ENCODE data around the gene CLDND2. TPM values are rescaled to one million over a fixed set of nuclear protein-coding genes. Genes with fewer than 3 reads are reported as not detected.

CLDND2 gene
- total and polyA plus RNA-seq, 10 of the 15 experiments (the other 5 are each of a cell fraction or from before 2014, with no cell fraction given), result 0.24 to 7.1 (median 1.8) TPM; not detected in 1

- ChIA-PET POLR2A (no interaction called here), RAD21 (ENCODE audit: unreplicated experiment) (no interaction called here), CTCF (no interaction called here), SMC1A (ENCODE audit: uncharacterized antibody, unreplicated experiment) (interaction anchor here (1.7 kb wide), 1 partner anchor 13 kb away, joined by 4 read pairs; no protein-coding TSS in a partner anchor)
- Histone ChIP-seq H3K9ac (ENCODE audit: control insufficient read depth, insufficient read depth, low read length) (no peak overlapping the region), H3K4me3 (no peak overlapping the region), H3K27me3 (replicated peaks in 1 of 2; ENCODE audit: control insufficient read depth in 2 of 2, insufficient read depth in 2 of 2, low read length in 1 of 2) (no peaks in the 10 kb centered on the region), H4K20me1 (ENCODE audit: control insufficient read depth, insufficient read depth) (no peaks in the 10 kb centered on the region), H3K36me3 (ENCODE audit: control insufficient read depth in 2 of 2, insufficient read depth in 2 of 2, low read length in 1 of 2) (peaks cover 0 to 4% of the 10 kb centered on the region in 2 experiments; a peak in 1 of 4 replicates), H3K27ac (ENCODE audit: control insufficient read depth, insufficient read depth) (no peak overlapping the region), H3K79me2 (ENCODE audit: control insufficient read depth, insufficient read depth, low read length) (no peaks in the 10 kb centered on the region), H3K4me2 (ENCODE audit: control insufficient read depth, insufficient read depth) (no peak overlapping the region), H3K4me1 (ENCODE audit: control insufficient read depth, insufficient read depth, low read length) (no peaks in the 10 kb centered on the region), H2AFZ (ENCODE audit: control insufficient read depth, low read depth, low read length) (no peak overlapping the region), H3K9me3 (replicated peaks; ENCODE audit: control insufficient read depth, insufficient read depth, low read length) (no peaks in the 10 kb centered on the region)
- in situ Hi-C loops (cut with MboI) (loop anchor here (25.0 kb wide), 1 partner anchor 1016 kb away; the partner anchor contains the start of gene KCNC3), intact Hi-C loops (cut with micrococcal nuclease; ENCODE audit: unreplicated experiment) (no loop called here)
- ATAC-seq, result no peak
- TF ChIP-seq EGR1 (IDR thresholded peaks at IDR 0.05; ENCODE audit: borderline replicate concordance in 1 of 2, low read depth in 2 of 2, low read length in 2 of 2) (no peak), NFXL1 (IDR thresholded peaks at IDR 0.05; ENCODE audit: borderline replicate concordance) (no peak), POU2F2 (IDR thresholded peaks at IDR 0.05; ENCODE audit: borderline replicate concordance, low read depth, low read length) (no peak), BCL3 (IDR thresholded peaks at IDR 0.05; ENCODE audit: borderline replicate concordance, insufficient read depth, low read depth, low read length, poor library complexity, severe bottlenecking) (no peak), MEF2B (IDR thresholded peaks at IDR 0.05; ENCODE audit: partially characterized antibody, poor library complexity, severe bottlenecking) (no peak), MTA3 (IDR thresholded peaks at IDR 0.05; ENCODE audit: borderline replicate concordance, low read length) (no peak), ZNF384 (IDR thresholded peaks at IDR 0.05; ENCODE audit: borderline replicate concordance, low read depth, low read length) (no peak), FOXK2 (IDR thresholded peaks at IDR 0.05) (no peak), FOXM1 (IDR thresholded peaks at IDR 0.05; ENCODE audit: low read depth, low read length) (no peak), MTA2 (IDR thresholded peaks at IDR 0.05; ENCODE audit: low read depth) (no peak), RCOR1 (conservative IDR thresholded peaks at IDR 0.05; ENCODE audit: low read depth, low read length) (no peak), BMI1 (IDR thresholded peaks at IDR 0.05; ENCODE audit: borderline replicate concordance) (no peak), SREBF2 (IDR thresholded peaks at IDR 0.05; ENCODE audit: low read length) (no peak), ZNF24 (IDR thresholded peaks at IDR 0.05) (no peak), NR2F1 (conservative IDR thresholded peaks at IDR 0.05) (no peak), SP1 (IDR thresholded peaks at IDR 0.05; ENCODE audit: low read depth, low read length) (no peak), SMAD5 (IDR thresholded peaks at IDR 0.05; ENCODE audit: low read depth) (no peak), JUNB (IDR thresholded peaks at IDR 0.05) (no peak)
- DNase-seq (ENCODE audit: low read depth, low spot score), result no peak
- no TSS peak for BruUV-seq (replicated peaks)
- 94% methylated on average over 15 of the region's 16 CpGs for WGBS (ENCODE audit: insufficient coverage, insufficient replicate concordance, low lambda C conversion rate, missing lambda C conversion rate)
- FAIRE-seq, result no peak
These were observed 15.9 kb downstream of the CLDND2 start for GRCh38 chr19:51352783-51353360.
